A549 treated with Mapracorat at 1 μM for 4 hours (cell line): ENCODE results near the gene GNS. TPM values are rescaled to one million over a fixed set of nuclear protein-coding genes. Genes with fewer than 3 reads are reported as not detected.

Experiments used
- total RNA-seq: library from RNA; stranded (reverse); fragments of 200-300 nt; extraction: Qiagen RNA extraction; gene quantifications from 5 replicates; pipeline ENCODE4 v1.2.3, GENCODE V29; 2022

Gene GNS
- total RNA-seq, result 46.3 to 56.9 TPM (median 54.5 TPM) in 5 replicates

GRCh38 chr12:64759035-64759894 lies at the start of gene GNS:
GNS (minus strand) TSS chr12:64759406; CDS start chr12:64759276, 130 bp downstream.

Other genes with a start within 250 kb of the GNS start
- 20.9 to 29.3 TPM (median 22.9 TPM) in 5 replicates for gene RASSF3, start 148.9 kb downstream of the GNS start, total RNA-seq
- 1.0 to 1.9 TPM (median 1.4 TPM) in 5 replicates for gene TBC1D30, start 65.2 kb upstream of the GNS start, total RNA-seq